ENCODE results near the gene DNAI2. TPM values are rescaled to one million over a fixed set of nuclear protein-coding genes. Genes with fewer than 3 reads are reported as not detected.

DNAI2 gene
- total RNA-seq, 4 donors from 2014 or later, result not detected

DNA sequence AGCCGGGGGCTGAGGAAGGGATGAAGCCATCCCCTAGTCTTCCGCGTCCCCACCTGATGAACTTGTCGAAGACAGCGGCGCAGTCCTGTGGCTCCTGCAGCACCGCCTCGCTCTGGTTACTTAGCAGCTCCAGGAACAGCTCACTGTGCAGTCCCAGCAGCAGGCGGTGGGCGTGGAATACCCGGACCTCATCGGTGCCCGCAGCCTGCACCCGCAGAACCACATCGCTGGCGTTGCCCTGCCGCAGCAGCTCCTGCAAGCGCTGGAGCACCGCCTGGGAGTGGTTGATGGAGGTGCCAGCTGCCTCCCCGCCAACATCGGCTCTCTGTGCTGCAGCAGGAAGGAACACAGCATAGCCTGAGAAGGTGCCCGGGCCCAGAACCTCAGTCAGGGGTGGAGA, 85.9 kb downstream of the DNAI2 start:
- ATAC-seq (no peak), DNase-seq (no peak)
- H3K4me1 ChIP-seq, result no peaks in the 10 kb centered on the region
- no peak overlapping the region for H3K27ac ChIP-seq
- H3K36me3 ChIP-seq, result no peaks in the 10 kb centered on the region
- intact Hi-C loops (cut with DNase I; ENCODE audit: low total_unique reads) (loop anchor here (10.0 kb wide), 1 partner anchor 145 kb away; the partner anchor contains the start of gene TTYH2), in situ Hi-C loops (cut with MboI; ENCODE audit: low sequenced_read_pairs in 4 of 4) (loop anchor here (10.0 to 25.0 kb wide), 3 partner anchors 55 to 155 kb away; partner anchors contain the start of genes RPL38 (in 3 of the 4) and TTYH2 (in 1 of the 4))
- peaks cover 50 to 52% (median 51%) of the 10 kb centered on the region in 3 donors for H3K27me3 ChIP-seq
- H3K9me3 ChIP-seq, result no peaks in the 10 kb centered on the region
- H3K4me3 ChIP-seq, result no peak overlapping the region
- TF ChIP-seq CTCF (IDR thresholded peaks at IDR 0.05 in 4 of 5, conservative IDR thresholded peaks at IDR 0.05 in 1 of 5) (no peak), POLR2A (IDR thresholded peaks at IDR 0.05) (no peak)

DNA sequence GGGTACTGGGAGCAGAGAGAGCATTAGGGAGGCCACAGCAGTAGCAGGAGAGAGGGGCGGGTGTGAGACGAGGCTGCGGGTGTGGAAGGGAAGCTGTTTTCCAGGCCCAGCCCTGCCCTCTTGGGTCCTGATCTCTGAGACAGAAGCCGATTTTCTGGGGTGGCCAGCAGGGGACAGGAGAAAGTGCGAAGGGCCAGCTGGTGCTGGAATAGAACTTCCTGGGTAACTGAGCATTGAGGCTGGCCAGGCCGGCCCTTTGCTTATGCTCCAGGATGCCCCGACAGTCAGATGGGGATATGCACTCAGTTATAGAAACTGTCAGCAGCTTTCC, 86.8 kb downstream of the DNAI2 start:
- H3K9me3 ChIP-seq, result no peaks in the 10 kb centered on the region
- H3K4me1 ChIP-seq, result no peaks in the 10 kb centered on the region
- in situ Hi-C loops (cut with MboI; ENCODE audit: low sequenced_read_pairs in 4 of 4), result loop anchor here (10.0 to 25.0 kb wide), 3 partner anchors 56 to 156 kb away; partner anchors contain the start of genes RPL38 (in 3 of the 4) and TTYH2 (in 1 of the 4)
- no peak overlapping the region for H3K4me3 ChIP-seq
- H3K27ac ChIP-seq, result no peak overlapping the region
- ATAC-seq, result no peak
- no peak for DNase-seq
- H3K27me3 ChIP-seq, result peaks cover 41 to 47% (median 43%) of the 10 kb centered on the region in 3 donors
- intact Hi-C loops (cut with DNase I; ENCODE audit: low total_unique reads), result loop anchor here (1.0 to 10.0 kb wide), 2 partner anchors 60 to 146 kb away; partner anchors contain the start of gene TTYH2
- no peak for TF ChIP-seq CTCF (IDR thresholded peaks at IDR 0.05 in 4 of 5, conservative IDR thresholded peaks at IDR 0.05 in 1 of 5)
- no peak for TF ChIP-seq POLR2A (IDR thresholded peaks at IDR 0.05)
- H3K36me3 ChIP-seq, result no peaks in the 10 kb centered on the region

DNA sequence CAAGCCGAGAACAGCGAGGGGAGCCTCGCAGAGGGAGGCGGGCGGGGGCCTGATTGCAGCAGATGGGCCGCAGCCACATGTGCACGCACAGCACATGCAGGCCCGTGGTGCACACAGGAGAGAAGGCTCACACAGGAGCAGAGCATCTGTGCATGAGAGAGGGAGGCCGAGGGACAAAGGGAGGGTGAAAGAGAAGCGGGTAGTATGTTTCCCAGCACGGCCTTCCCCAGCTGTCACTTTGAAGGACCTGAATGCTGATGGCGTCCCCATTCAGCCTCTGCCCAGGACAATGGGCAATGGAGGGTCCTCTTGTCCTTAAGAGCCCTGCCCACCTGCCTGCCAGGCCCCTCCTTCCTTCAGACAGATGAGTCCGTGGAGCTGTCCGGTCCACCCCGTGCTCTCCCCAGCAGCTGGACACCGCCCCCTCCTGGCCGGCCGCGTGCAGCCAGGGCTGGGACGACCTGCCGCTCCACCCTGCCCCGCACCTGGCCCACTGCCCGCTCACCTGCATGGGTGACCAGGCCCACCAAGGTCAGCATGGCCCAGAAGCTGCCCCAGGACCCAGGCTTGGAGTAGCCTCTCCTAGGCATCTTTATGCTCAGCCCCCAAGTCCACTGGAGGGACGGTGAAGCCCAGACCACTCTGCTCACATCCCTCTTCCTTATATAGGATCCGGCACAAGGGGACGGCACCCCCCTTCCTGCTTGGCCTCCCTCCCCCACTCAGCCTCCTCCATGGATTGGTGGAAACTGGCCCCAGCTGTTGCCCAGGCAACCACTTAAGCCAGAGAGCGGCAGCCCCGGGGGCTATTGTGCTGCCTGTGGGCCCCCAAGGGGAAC, 87.4 kb downstream of the DNAI2 start, which contains the start of gene BTBD17:
Gene BTBD17 (minus strand): TSS at position 639 of the 839 bp plus-strand sequence. CDS start 49 bp downstream, at position 590.
- ATAC-seq (peak in 1 of 2 donors; percentile 53), DNase-seq (peak; percentile 13 to 39)
- TF ChIP-seq CTCF (IDR thresholded peaks at IDR 0.05 in 4 of 5, conservative IDR thresholded peaks at IDR 0.05 in 1 of 5), result peak; percentile 22 to 80 (median 70)
- no peak for TF ChIP-seq POLR2A (IDR thresholded peaks at IDR 0.05)
- Histone ChIP-seq H3K27ac (no peak within 1 kb of the TSS), H3K4me3 (no peak within 1 kb of the TSS), H3K4me1 (no peaks in the 10 kb centered on the region), H3K36me3 (no peaks in the 10 kb centered on the region), H3K9me3 (no peaks in the 10 kb centered on the region), H3K27me3 (peaks cover 38 to 41% (median 38%) of the 10 kb centered on the region in 3 donors)
- intact Hi-C loops (cut with DNase I; ENCODE audit: low total_unique reads), result loop anchor here (1.0 to 10.0 kb wide), 2 partner anchors 60 to 147 kb away; partner anchors contain the start of gene TTYH2
- in situ Hi-C loops (cut with MboI; ENCODE audit: low sequenced_read_pairs in 4 of 4), result loop anchor here (10.0 to 25.0 kb wide), 3 partner anchors 57 to 157 kb away; partner anchors contain the start of genes RPL38 (in 3 of the 4) and TTYH2 (in 1 of the 4)

DNA sequence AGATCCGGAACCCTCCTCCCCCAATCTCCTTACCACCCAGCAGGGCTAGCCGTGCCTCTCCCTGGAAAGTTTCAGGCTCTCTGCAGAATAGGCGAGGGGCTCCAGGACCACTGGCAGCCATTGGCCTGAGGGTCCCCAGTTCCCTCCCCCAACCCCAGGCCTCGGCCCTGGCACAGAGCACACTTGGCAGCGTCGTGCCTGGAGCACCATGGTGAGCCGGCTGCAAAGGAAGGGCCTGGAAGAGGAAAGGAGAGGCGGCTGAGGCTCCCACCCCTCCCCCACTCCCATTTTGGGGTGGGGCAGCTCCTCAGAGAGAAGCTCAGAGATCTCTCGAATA, 88.0 kb downstream of the DNAI2 start:
- peaks cover 34 to 39% (median 35%) of the 10 kb centered on the region in 3 donors for H3K27me3 ChIP-seq
- no peaks in the 10 kb centered on the region for H3K4me1 ChIP-seq
- H3K4me3 ChIP-seq, result no peak overlapping the region
- intact Hi-C loops (cut with DNase I; ENCODE audit: low total_unique reads) (loop anchor here (10.0 kb wide), 1 partner anchor 147 kb away; the partner anchor contains the start of gene TTYH2), in situ Hi-C loops (cut with MboI; ENCODE audit: low sequenced_read_pairs in 4 of 4) (loop anchor here (10.0 to 25.0 kb wide), 3 partner anchors 57 to 157 kb away; partner anchors contain the start of genes RPL38 (in 3 of the 4) and TTYH2 (in 1 of the 4))
- DNase-seq (no peak), ATAC-seq (no peak)
- H3K9me3 ChIP-seq, result no peaks in the 10 kb centered on the region
- H3K27ac ChIP-seq, result no peak overlapping the region
- no peaks in the 10 kb centered on the region for H3K36me3 ChIP-seq
- TF ChIP-seq CTCF (IDR thresholded peaks at IDR 0.05 in 4 of 5, conservative IDR thresholded peaks at IDR 0.05 in 1 of 5) (no peak), POLR2A (IDR thresholded peaks at IDR 0.05) (no peak)
